NCI-H526 (cell line): ENCODE results near the gene SLC19A1.
A peak's percentile ranks its signal among the peaks of the same experiment; 100 is the strongest.
"Not testable (repeated sequence)": the region's sequence is repeated elsewhere in the genome, so short reads cannot be mapped to it uniquely, and the experiment has no call there.

Experiments
- DNase-seq, 2 experiments: peaks; one replicate each; lab custom pipeline; 2025; lab: John Stamatoyannopoulos, UW

SLC19A1 gene

GRCh38 chr21:45505416-45506021 is 36.7 kb downstream of the SLC19A1 start:
- peak in 1 of 2 experiments; percentile 40 for DNase-seq

- DNase-seq, result no peak
These were observed 37.5 kb downstream of the SLC19A1 start for GRCh38 chr21:45504516-45505415.

GRCh38 chr21:45504021-45504515 is 38.2 kb downstream of the SLC19A1 start:
- DNase-seq, result no peak

GRCh38 chr21:45503226-45503625 is 39.0 kb downstream of the SLC19A1 start:
- not testable (repeated sequence) for DNase-seq

GRCh38 chr21:45502600-45502999 is 39.6 kb downstream of the SLC19A1 start:
- DNase-seq, result no peak

- DNase-seq, result no peak
These were observed 40.3 kb downstream of the SLC19A1 start for GRCh38 chr21:45502006-45502345.

GRCh38 chr21:45501081-45502005 is 40.9 kb downstream of the SLC19A1 start:
- not testable (repeated sequence) for DNase-seq

- no peak for DNase-seq
These were observed 42.2 kb downstream of the SLC19A1 start for GRCh38 chr21:45499970-45500577.

GRCh38 chr21:45499201-45499750 is 43.0 kb downstream of the SLC19A1 start:
- DNase-seq, result no peak

- DNase-seq, result peak in 1 of 2 experiments; percentile 31
These were observed 43.6 kb downstream of the SLC19A1 start for GRCh38 chr21:45498646-45499000.

GRCh38 chr21:45497846-45498645 is 44.2 kb downstream of the SLC19A1 start:
- no peak for DNase-seq

- no peak for DNase-seq
These were observed 45.0 kb downstream of the SLC19A1 start for GRCh38 chr21:45496968-45497845.

GRCh38 chr21:45496151-45496967 is 45.9 kb downstream of the SLC19A1 start:
- DNase-seq, result no peak

GRCh38 chr21:45494851-45495680 is 47.2 kb downstream of the SLC19A1 start:
- DNase-seq, result no peak

- no peak for DNase-seq
These were observed 47.9 kb downstream of the SLC19A1 start for GRCh38 chr21:45494135-45494850.

GRCh38 chr21:45493401-45494001 is 48.7 kb downstream of the SLC19A1 start:
- DNase-seq, result no peak

- no peak for DNase-seq
These were observed 49.5 kb downstream of the SLC19A1 start for GRCh38 chr21:45492765-45493164.
